22Rv1 (cell line): ENCODE data around the gene FOXRED1.

Source experiments
- ZFX ChIP-seq: fragments of 450-650 bp; IDR thresholded peaks from 2 replicates; pipeline ENCODE4 v1.6.1; 2017; ENCODE audit warnings: antibody characterized with exemption, borderline replicate concordance
- TF ChIP-seq, protein P1 (sequence below): fragments of 450-650 bp; IDR thresholded peaks from 2 replicates; pipeline ENCODE4 v1.5.1; 2017; ENCODE audit warnings: mild to moderate bottlenecking

GRCh38 chr11:126277322-126277721, 8.4 kb downstream of the FOXRED1 start:
- TF ChIP-seq, protein P1, sequence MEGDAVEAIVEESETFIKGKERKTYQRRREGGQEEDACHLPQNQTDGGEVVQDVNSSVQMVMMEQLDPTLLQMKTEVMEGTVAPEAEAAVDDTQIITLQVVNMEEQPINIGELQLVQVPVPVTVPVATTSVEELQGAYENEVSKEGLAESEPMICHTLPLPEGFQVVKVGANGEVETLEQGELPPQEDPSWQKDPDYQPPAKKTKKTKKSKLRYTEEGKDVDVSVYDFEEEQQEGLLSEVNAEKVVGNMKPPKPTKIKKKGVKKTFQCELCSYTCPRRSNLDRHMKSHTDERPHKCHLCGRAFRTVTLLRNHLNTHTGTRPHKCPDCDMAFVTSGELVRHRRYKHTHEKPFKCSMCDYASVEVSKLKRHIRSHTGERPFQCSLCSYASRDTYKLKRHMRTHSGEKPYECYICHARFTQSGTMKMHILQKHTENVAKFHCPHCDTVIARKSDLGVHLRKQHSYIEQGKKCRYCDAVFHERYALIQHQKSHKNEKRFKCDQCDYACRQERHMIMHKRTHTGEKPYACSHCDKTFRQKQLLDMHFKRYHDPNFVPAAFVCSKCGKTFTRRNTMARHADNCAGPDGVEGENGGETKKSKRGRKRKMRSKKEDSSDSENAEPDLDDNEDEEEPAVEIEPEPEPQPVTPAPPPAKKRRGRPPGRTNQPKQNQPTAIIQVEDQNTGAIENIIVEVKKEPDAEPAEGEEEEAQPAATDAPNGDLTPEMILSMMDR, result no peak
- no peak for TF ChIP-seq ZFX
